ENCODE measurements around the gene RGS3. TPM values are rescaled to one million over a fixed set of nuclear protein-coding genes. Genes with fewer than 3 reads are reported as not detected.

Gene RGS3
- total and polyA plus RNA-seq, 7 experiments from 2014 or later, result 4.9 to 43.4 (median 11.6) TPM

- CTCF ChIA-PET, result no interaction called here
- H3K4me3 ChIP-seq (ENCODE audit: low read length), result no peak overlapping the region
- peaks cover 9 to 24% of the 10 kb centered on the region in 2 donors for H3K4me1 ChIP-seq (ENCODE audit: control insufficient read depth in 2 of 2, insufficient read depth in 2 of 2, low read length in 2 of 2)
- H3K27ac ChIP-seq (ENCODE audit: low read depth, low read length), result no peak overlapping the region
- POLR2A ChIA-PET, result interaction anchor here (0.6 to 1.1 kb wide), 2 partner anchors 12 to 49 kb away, joined by 3 to 4 read pairs; no protein-coding TSS in a partner anchor
- H3K36me3 ChIP-seq (ENCODE audit: control insufficient read depth in 2 of 3, insufficient read depth in 3 of 3, low read length in 3 of 3), result peaks cover 0 to 58% (median 23%) of the 10 kb centered on the region in 3 experiments
- Mint-ChIP-seq H3K36me3 (peaks cover 8 to 54% (median 21%) of the 10 kb centered on the region in 5 donors), H3K27me3 (no peaks in the 10 kb centered on the region), H3K27ac (peak overlapping the region in 3 of 9 donors; percentile 4 to 57 (median 13)), H3K4me3 (no peak overlapping the region), H3K9me3 (no peaks in the 10 kb centered on the region), H3K4me1 (peaks cover 14 to 34% (median 29%) of the 10 kb centered on the region in 7 donors)
- H3K9me3 ChIP-seq (ENCODE audit: control insufficient read depth in 2 of 3, low read length in 3 of 3), result no peaks in the 10 kb centered on the region
- no peaks in the 10 kb centered on the region for H3K27me3 ChIP-seq (ENCODE audit: control insufficient read depth in 2 of 2, insufficient read depth in 2 of 2, low read length in 2 of 2)
- DNase-seq (no peak), ATAC-seq (no peak)
- intact Hi-C loops (cut with micrococcal nuclease), result no loop called here
These were observed 65.9 kb downstream of the RGS3 start for GRCh38 chr9:113529336-113530009.

- Histone ChIP-seq H3K27ac (ENCODE audit: low read depth, low read length) (no peak overlapping the region), H3K4me3 (ENCODE audit: low read length) (no peak overlapping the region), H3K27me3 (ENCODE audit: control insufficient read depth in 2 of 2, insufficient read depth in 2 of 2, low read length in 2 of 2) (no peaks in the 10 kb centered on the region), H3K36me3 (ENCODE audit: control insufficient read depth in 2 of 3, insufficient read depth in 3 of 3, low read length in 3 of 3) (peaks cover 0 to 55% (median 23%) of the 10 kb centered on the region in 3 experiments), H3K9me3 (ENCODE audit: control insufficient read depth in 2 of 3, low read length in 3 of 3) (no peaks in the 10 kb centered on the region), H3K4me1 (ENCODE audit: control insufficient read depth in 2 of 2, insufficient read depth in 2 of 2, low read length in 2 of 2) (peaks cover 2 to 18% of the 10 kb centered on the region in 2 donors)
- H3K27ac Mint-ChIP-seq, result peak overlapping the region in 3 of 9 donors; percentile 4 to 75 (median 13)
- peaks cover 7 to 54% (median 21%) of the 10 kb centered on the region in 5 donors for H3K36me3 Mint-ChIP-seq
- H3K9me3 Mint-ChIP-seq, result no peaks in the 10 kb centered on the region
- H3K4me3 Mint-ChIP-seq, result no peak overlapping the region
- POLR2A ChIA-PET, result interaction anchor here (0.6 to 1.1 kb wide), 3 partner anchors 11 to 48 kb away, joined by 3 to 4 read pairs (median 3); no protein-coding TSS in a partner anchor
- intact Hi-C loops (cut with micrococcal nuclease), result no loop called here
- ATAC-seq (no peak), DNase-seq (no peak)
- CTCF ChIA-PET, result interaction anchor here (1.4 kb wide), 1 partner anchor 12 kb away, joined by 4 read pairs; no protein-coding TSS in a partner anchor
- H3K27me3 Mint-ChIP-seq, result no peaks in the 10 kb centered on the region
- peaks cover 8 to 28% (median 24%) of the 10 kb centered on the region in 7 donors for H3K4me1 Mint-ChIP-seq
These were observed 66.6 kb downstream of the RGS3 start for GRCh38 chr9:113530022-113530635.

GRCh38 chr9:113530942-113531341, 67.4 kb downstream of the RGS3 start:
- DNase-seq, result no peak
- H3K9me3 ChIP-seq (ENCODE audit: control insufficient read depth in 2 of 3, low read length in 3 of 3), result no peaks in the 10 kb centered on the region
- H3K36me3 ChIP-seq (ENCODE audit: control insufficient read depth in 2 of 3, insufficient read depth in 3 of 3, low read length in 3 of 3), result peaks cover 0 to 54% (median 23%) of the 10 kb centered on the region in 3 experiments
- no peaks in the 10 kb centered on the region for H3K27me3 ChIP-seq (ENCODE audit: control insufficient read depth in 2 of 2, insufficient read depth in 2 of 2, low read length in 2 of 2)
- H3K27me3 Mint-ChIP-seq, result no peaks in the 10 kb centered on the region
- CTCF ChIA-PET, result interaction anchor here (1.4 to 1.6 kb wide), 2 partner anchors 10 to 13 kb away, joined by 3 to 4 read pairs; no protein-coding TSS in a partner anchor
- no peak overlapping the region for H3K4me3 ChIP-seq (ENCODE audit: low read length)
- H3K27ac ChIP-seq (ENCODE audit: low read depth, low read length), result no peak overlapping the region
- peak overlapping the region in 1 of 9 donors; percentile 33 for H3K27ac Mint-ChIP-seq
- peaks cover 7 to 56% (median 24%) of the 10 kb centered on the region in 5 donors for H3K36me3 Mint-ChIP-seq
- intact Hi-C loops (cut with micrococcal nuclease), result no loop called here
- no peak for ATAC-seq
- POLR2A ChIA-PET, result no interaction called here
- peaks cover 3 to 23% (median 18%) of the 10 kb centered on the region in 7 donors for H3K4me1 Mint-ChIP-seq
- H3K9me3 Mint-ChIP-seq, result no peaks in the 10 kb centered on the region
- no peak overlapping the region for H3K4me3 Mint-ChIP-seq
- peaks cover 0 to 11% of the 10 kb centered on the region in 2 donors for H3K4me1 ChIP-seq (ENCODE audit: control insufficient read depth in 2 of 2, insufficient read depth in 2 of 2, low read length in 2 of 2)

GRCh38 chr9:113531919-113532808, 68.6 kb downstream of the RGS3 start:
- Histone ChIP-seq H3K27me3 (ENCODE audit: control insufficient read depth in 2 of 2, insufficient read depth in 2 of 2, low read length in 2 of 2) (no peaks in the 10 kb centered on the region), H3K4me3 (ENCODE audit: low read length) (no peak overlapping the region), H3K4me1 (ENCODE audit: control insufficient read depth in 2 of 2, insufficient read depth in 2 of 2, low read length in 2 of 2) (peaks cover 0 to 2% of the 10 kb centered on the region in 2 donors), H3K9me3 (ENCODE audit: control insufficient read depth in 2 of 3, low read length in 3 of 3) (no peaks in the 10 kb centered on the region), H3K27ac (ENCODE audit: low read depth, low read length) (no peak overlapping the region), H3K36me3 (ENCODE audit: control insufficient read depth in 2 of 3, insufficient read depth in 3 of 3, low read length in 3 of 3) (peaks cover 0 to 59% (median 30%) of the 10 kb centered on the region in 3 experiments)
- ChIA-PET CTCF (interaction anchor here (1.4 to 1.6 kb wide), 2 partner anchors 11 to 14 kb away, joined by 3 to 4 read pairs; no protein-coding TSS in a partner anchor), POLR2A (no interaction called here)
- H3K27me3 Mint-ChIP-seq, result no peaks in the 10 kb centered on the region
- intact Hi-C loops (cut with micrococcal nuclease), result no loop called here
- ATAC-seq (no peak), DNase-seq (no peak)
- peaks cover 9 to 57% (median 21%) of the 10 kb centered on the region in 5 donors for H3K36me3 Mint-ChIP-seq
- H3K4me1 Mint-ChIP-seq, result peaks cover 2 to 23% (median 14%) of the 10 kb centered on the region in 7 donors
- peak overlapping the region in 4 of 9 donors; percentile 10 to 41 (median 30) for H3K27ac Mint-ChIP-seq
- H3K9me3 Mint-ChIP-seq, result no peaks in the 10 kb centered on the region
- no peak overlapping the region for H3K4me3 Mint-ChIP-seq

GRCh38 chr9:113532809-113533190, 69.3 kb downstream of the RGS3 start:
- H3K27me3 Mint-ChIP-seq, result no peaks in the 10 kb centered on the region
- CTCF ChIA-PET, result no interaction called here
- DNase-seq (no peak), ATAC-seq (no peak)
- Histone ChIP-seq H3K9me3 (ENCODE audit: control insufficient read depth in 2 of 3, low read length in 3 of 3) (no peaks in the 10 kb centered on the region), H3K36me3 (ENCODE audit: control insufficient read depth in 2 of 3, insufficient read depth in 3 of 3, low read length in 3 of 3) (peaks cover 0 to 59% (median 35%) of the 10 kb centered on the region in 3 experiments), H3K4me3 (ENCODE audit: low read length) (no peak overlapping the region), H3K27me3 (ENCODE audit: control insufficient read depth in 2 of 2, insufficient read depth in 2 of 2, low read length in 2 of 2) (no peaks in the 10 kb centered on the region), H3K27ac (ENCODE audit: low read depth, low read length) (no peak overlapping the region), H3K4me1 (ENCODE audit: control insufficient read depth in 2 of 2, insufficient read depth in 2 of 2, low read length in 2 of 2) (no peaks in the 10 kb centered on the region)
- H3K4me1 Mint-ChIP-seq, result peaks cover 2 to 18% (median 8%) of the 10 kb centered on the region in 7 donors
- no peak overlapping the region for H3K4me3 Mint-ChIP-seq
- no peaks in the 10 kb centered on the region for H3K9me3 Mint-ChIP-seq
- no peak overlapping the region for H3K27ac Mint-ChIP-seq
- intact Hi-C loops (cut with micrococcal nuclease), result no loop called here
- H3K36me3 Mint-ChIP-seq, result peaks cover 9 to 63% (median 19%) of the 10 kb centered on the region in 5 donors
- POLR2A ChIA-PET, result no interaction called here
